IPS-18c (cell line): ENCODE data around the gene SMYD3.

Source experiments
- H3K4me3 ChIP-seq: 2 replicates; pipeline ENCODE4 v1.7.0; 2013; ENCODE audit warnings: low read depth, mild to moderate bottlenecking, low read length, moderate library complexity; ENCODE audit not compliant: insufficient read depth
- H3K9me3 ChIP-seq: one replicate; pipeline ENCODE4 v1.6.1; 2013; ENCODE audit warnings: mild to moderate bottlenecking, low read length, moderate library complexity; ENCODE audit not compliant: control insufficient read depth, insufficient read depth

Gene SMYD3

GRCh38 chr1:246114369-246114768 lies 392.7 kb downstream of the SMYD3 start:
- H3K4me3 ChIP-seq, result no peak overlapping the region

GRCh38 chr1:246113555-246114095 lies 393.5 kb downstream of the SMYD3 start:
- no peak overlapping the region for H3K4me3 ChIP-seq
- H3K9me3 ChIP-seq, result no peaks in the 10 kb centered on the region

More at GRCh38 chr1:246114369-246114768, 392.7 kb downstream of the SMYD3 start:
- H3K9me3 ChIP-seq, result no peaks in the 10 kb centered on the region

GRCh38 chr1:246111570-246111969 lies 395.5 kb downstream of the SMYD3 start:
- H3K4me3 ChIP-seq, result no peak overlapping the region
- H3K9me3 ChIP-seq, result no peaks in the 10 kb centered on the region

- H3K9me3 ChIP-seq, result no peaks in the 10 kb centered on the region
- H3K4me3 ChIP-seq, result no peak overlapping the region
Observed at GRCh38 chr1:246110343-246111219, 396.5 kb downstream of the SMYD3 start.

GRCh38 chr1:246108278-246108925 lies 398.7 kb downstream of the SMYD3 start:
- H3K9me3 ChIP-seq, result no peaks in the 10 kb centered on the region
- H3K4me3 ChIP-seq, result no peak overlapping the region

GRCh38 chr1:246107516-246108277 lies 399.4 kb downstream of the SMYD3 start:
- Histone ChIP-seq H3K9me3 (no peaks in the 10 kb centered on the region), H3K4me3 (no peak overlapping the region)

- Histone ChIP-seq H3K9me3 (no peaks in the 10 kb centered on the region), H3K4me3 (no peak overlapping the region)
Observed at GRCh38 chr1:246106342-246106763, 400.7 kb downstream of the SMYD3 start.

- H3K9me3 ChIP-seq, result no peaks in the 10 kb centered on the region
Observed at GRCh38 chr1:246104927-246105326, 402.2 kb downstream of the SMYD3 start.

GRCh38 chr1:246099570-246099969 lies 407.5 kb downstream of the SMYD3 start:
- Histone ChIP-seq H3K9me3 (no peaks in the 10 kb centered on the region), H3K4me3 (no peak overlapping the region)

More at GRCh38 chr1:246104927-246105326, 402.2 kb downstream of the SMYD3 start:
- no peak overlapping the region for H3K4me3 ChIP-seq

GRCh38 chr1:246096356-246096755 lies 410.7 kb downstream of the SMYD3 start:
- no peak overlapping the region for H3K4me3 ChIP-seq
- H3K9me3 ChIP-seq, result no peaks in the 10 kb centered on the region

GRCh38 chr1:246095443-246095842 lies 411.6 kb downstream of the SMYD3 start:
- Histone ChIP-seq H3K4me3 (no peak overlapping the region), H3K9me3 (no peaks in the 10 kb centered on the region)

- H3K9me3 ChIP-seq, result no peaks in the 10 kb centered on the region
Observed at GRCh38 chr1:246093230-246093629, 413.8 kb downstream of the SMYD3 start.

GRCh38 chr1:246092136-246092535 lies 414.9 kb downstream of the SMYD3 start:
- no peaks in the 10 kb centered on the region for H3K9me3 ChIP-seq
- no peak overlapping the region for H3K4me3 ChIP-seq

More at GRCh38 chr1:246093230-246093629, 413.8 kb downstream of the SMYD3 start:
- H3K4me3 ChIP-seq, result no peak overlapping the region

- no peak overlapping the region for H3K4me3 ChIP-seq
- H3K9me3 ChIP-seq, result no peaks in the 10 kb centered on the region
Observed at GRCh38 chr1:246091477-246091876, 415.6 kb downstream of the SMYD3 start.

GRCh38 chr1:246086191-246086590 lies 420.9 kb downstream of the SMYD3 start:
- H3K9me3 ChIP-seq, result no peaks in the 10 kb centered on the region

GRCh38 chr1:246083416-246083815 lies 423.7 kb downstream of the SMYD3 start:
- Histone ChIP-seq H3K4me3 (no peak overlapping the region), H3K9me3 (no peaks in the 10 kb centered on the region)

More at GRCh38 chr1:246086191-246086590, 420.9 kb downstream of the SMYD3 start:
- H3K4me3 ChIP-seq, result no peak overlapping the region
